HG03196 (cell line): ENCODE results near the gene ANK2.

Experiments
- ATAC-seq: cut with Tn5 transposase; IDR thresholded peaks from one replicate; pipeline ENCODE4 v1.9.1; 2021; ENCODE audit not compliant: unreplicated experiment

Gene ANK2

DNA sequence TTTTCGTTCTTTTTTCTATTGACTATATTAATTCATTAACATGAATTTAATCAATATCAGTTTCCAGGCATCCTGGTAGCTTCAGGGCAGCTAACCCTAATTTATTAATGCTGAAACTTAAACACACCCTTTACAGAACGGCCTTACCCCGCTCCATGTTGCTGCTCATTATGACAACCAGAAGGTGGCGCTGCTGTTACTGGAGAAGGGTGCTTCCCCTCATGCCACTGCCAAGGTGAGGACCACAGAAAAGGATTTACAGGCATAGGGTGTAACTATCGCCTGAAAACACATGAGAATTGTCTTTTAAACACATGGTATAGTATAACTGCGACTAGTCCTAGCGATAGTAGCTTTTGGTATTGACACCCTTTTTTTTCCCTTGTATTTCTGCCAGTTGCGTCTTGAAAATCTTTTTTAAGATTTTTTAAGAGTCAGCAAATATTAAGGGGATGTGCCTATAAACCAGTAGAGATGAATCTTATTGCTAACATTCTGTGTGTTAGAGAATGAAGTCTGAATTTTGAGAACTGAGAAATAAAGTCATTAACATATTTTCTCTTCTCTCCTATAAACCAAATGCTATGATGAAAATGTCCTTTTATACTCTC, 229.0 kb downstream of the ANK2 start:
- ATAC-seq, result peak; percentile 99

DNA sequence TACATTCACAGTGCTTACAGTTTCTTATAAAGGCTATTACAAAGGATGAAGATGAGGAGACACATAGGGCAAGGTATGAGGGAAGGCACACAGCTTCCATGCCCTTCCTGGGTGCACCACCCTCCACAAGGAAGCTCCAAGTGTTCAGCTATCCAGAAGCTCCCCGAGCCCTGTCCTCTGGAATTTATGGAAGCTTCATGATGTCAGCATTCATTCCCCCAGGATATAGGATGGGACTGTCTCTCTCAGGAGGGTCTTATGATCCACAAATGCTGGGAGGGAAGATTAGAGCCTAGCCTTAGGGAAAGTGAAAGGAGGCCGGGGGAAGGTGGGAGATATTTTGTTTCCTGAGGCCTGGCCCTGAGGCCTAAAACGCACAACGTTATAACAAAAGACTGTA, 236.0 kb downstream of the ANK2 start:
- ATAC-seq, result no peak

DNA sequence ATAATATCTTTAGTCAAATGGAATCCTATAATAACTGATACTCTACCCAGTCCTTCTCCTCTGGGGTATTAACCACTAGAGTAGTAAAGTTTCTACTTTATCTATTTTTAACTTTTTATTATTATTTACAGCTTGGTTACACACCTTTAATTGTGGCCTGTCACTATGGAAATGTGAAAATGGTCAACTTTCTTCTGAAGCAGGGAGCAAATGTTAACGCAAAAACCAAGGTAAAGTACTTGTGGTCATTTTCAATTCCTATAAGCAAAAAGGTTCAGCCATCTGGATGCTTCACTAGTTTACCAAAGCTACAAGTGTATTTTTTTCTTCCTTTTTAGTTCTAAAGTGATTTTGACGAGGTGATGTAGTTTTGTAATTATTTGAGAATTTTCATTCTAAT, 238.8 kb downstream of the ANK2 start:
- no peak for ATAC-seq

DNA sequence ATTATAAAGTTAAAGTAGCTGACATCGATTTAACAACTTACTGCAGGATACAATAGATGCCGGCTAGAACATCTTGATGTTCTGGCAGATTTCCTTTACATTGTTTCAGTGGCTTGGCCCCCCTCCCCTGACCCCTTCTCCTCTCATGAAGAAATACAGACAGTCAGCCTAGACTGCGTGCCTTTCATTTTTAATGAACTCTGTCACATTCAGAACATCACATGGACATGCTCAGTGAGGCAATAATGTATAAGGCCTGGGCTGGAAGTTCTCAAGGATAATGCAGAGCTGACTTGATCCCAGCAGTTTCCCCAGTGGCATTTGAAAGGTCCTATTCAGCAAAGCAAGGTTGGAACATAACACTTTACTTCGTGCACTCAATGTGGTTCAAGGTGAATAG, 239.2 kb downstream of the ANK2 start:
- ATAC-seq, result no peak

DNA sequence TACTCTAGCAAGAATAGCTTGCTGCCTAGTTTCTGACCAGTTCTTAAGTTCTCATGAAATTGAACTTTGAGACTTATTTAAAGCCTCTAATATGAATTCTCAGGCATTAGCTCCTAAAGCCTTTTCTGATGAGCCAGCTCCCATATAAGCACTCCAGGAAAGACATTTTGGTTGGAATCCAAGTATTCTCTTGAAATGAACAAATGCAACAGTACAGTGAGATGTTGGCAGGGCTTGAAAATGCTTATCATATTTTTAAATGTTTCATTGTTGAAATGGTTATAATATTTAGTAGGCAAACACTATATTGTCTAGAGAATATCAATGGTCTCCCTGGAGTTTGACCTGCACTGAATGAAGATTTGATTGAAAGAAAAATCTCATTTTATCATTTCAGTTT, 240.3 kb downstream of the ANK2 start:
- no peak for ATAC-seq

DNA sequence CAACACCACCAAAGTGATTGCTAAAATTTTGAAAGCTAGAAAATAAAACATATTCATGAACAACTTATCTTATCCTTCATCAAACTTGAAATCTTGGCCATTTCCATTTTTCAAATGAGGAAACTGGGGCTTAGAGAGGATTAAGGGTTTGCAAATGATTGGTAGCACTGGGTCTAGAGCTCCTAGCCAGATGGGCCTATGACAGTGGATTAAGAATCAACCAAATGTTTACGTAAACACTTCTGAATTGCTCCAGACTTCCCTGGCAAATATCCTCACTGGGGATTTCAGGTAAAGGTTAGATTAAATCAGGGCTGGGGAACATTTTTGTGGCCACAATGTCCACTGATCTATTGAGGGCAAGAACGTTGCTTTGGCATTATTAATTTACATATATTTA, 241.2 kb downstream of the ANK2 start:
- no peak for ATAC-seq

DNA sequence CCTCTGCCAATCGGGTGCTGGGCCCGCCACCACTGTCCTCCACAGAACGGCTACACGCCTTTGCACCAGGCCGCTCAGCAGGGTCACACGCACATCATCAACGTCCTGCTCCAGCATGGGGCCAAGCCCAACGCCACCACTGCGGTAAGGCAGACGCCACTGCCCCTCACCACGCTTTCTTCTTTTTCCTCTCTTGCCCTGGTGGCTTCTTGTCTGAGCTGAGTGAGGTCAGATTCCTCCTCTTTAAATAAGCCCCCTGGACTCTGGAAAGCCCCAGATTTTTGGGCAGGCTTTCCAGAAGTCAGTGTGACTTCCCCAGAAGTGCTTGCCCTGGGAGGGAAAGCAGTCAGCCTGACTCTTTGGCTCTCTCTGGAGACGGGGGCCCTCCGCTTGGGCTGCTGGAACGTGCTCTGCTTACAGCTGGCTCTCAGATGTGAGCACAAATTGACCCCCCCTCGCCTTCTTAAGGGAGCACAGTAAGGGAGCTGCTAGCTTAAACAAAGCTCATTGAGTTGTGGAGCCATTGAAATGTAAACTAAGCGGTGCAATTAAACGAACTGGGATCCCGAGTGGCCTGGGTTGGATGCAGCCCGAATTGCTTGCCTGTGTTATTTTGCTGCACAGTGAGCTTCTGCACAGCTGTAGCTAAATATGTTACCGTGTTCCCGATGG, 243.1 kb downstream of the ANK2 start:
- no peak for ATAC-seq

DNA sequence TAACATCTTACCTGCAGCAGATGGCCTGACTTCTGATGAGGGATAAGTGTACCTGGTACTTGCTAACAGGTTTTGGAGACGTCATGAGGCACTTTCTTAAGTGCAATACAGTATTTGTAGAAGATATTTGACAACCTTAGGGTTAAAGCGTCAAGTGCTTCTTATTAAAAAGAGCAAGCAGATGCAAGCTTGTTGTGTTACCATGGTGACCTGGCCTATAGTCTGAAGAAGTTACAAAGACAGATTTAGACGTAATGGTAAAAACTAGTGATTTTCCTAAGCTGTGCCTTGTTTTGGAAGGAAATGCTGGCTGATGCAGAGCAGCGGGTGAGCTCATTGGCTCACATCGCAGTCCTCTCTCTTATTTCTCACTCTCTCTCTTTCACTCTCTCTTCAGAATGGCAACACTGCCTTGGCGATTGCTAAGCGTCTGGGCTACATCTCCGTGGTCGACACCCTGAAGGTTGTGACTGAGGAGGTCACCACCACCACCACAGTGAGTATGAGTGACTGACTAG, 243.6 kb downstream of the ANK2 start:
- no peak for ATAC-seq

DNA sequence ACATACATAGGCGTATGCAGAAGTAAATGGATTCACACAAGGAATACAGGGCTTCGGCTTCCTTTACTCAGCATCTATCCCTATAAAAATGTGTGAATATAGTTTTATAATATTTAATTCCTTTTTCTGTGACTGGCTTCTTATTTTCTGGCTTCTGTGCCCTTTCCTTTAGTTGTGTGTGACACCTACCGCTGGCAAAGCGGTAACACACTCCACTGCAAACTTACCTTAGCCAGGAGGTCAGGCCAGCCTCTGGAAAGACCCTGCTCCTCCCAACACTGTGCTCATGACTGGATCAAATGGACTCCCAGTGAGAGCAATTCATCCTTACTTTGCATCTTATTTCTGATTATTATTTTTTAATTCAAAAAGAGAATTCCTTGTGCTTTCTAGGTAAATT, 244.2 kb downstream of the ANK2 start:
- no peak for ATAC-seq

DNA sequence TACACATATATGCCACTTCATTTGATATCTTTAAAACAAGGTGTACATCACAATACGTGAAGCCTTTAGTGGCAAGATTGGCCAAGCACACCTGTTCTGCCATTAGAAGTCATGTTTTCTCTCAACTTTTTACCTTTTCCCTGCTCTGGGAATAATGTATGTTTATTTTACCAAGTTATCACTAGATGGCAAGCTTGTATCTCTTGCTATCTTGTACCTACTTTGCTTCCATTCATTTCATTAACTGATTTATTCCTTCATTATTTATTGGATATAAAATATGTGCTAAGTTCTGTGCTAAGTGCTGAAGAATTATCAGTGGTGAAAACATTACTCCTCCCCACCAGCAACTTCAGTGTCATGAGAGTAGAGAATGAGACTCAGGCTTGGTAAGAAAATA, 245.5 kb downstream of the ANK2 start:
- no peak for ATAC-seq

DNA sequence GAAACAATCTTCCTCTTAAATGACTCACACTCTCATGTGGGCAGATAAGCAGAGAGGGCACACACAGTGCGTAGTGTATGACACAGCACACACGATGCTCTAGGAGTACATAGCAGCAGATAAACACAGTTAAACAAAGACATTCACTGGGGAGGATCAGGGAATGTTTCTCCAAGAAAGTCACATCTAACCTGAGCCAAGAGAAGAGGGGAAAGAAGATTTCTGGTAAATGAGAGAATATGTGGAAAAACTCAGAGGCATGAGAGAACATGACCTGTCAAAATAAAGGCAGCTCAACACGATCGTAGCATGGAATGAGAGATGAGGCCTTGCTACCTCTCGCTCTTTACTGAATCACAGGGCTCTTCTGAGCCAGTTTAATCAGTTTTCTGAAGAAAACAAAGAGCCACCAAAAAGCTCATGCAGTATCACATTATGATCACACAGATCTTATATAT, 251.0 kb downstream of the ANK2 start:
- no peak for ATAC-seq

DNA sequence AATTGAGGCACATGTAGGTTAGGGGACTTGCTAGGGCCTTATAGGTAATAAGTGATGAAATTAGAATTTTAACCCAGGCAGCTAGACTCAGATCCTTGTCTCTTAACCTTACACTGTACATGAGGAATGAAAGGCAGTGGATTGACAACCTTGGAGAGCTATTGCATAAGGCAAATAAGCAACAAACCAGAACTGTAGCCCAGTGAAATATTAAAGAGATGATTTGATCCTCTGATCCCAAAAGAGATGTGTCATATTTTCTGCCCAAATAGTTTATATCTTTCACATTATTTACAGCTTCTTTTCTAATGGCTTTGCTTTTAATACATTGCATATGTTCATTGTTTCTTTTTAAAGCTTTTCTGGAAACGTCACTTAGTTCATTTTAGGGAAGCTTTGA, 252.6 kb downstream of the ANK2 start:
- no peak for ATAC-seq

DNA sequence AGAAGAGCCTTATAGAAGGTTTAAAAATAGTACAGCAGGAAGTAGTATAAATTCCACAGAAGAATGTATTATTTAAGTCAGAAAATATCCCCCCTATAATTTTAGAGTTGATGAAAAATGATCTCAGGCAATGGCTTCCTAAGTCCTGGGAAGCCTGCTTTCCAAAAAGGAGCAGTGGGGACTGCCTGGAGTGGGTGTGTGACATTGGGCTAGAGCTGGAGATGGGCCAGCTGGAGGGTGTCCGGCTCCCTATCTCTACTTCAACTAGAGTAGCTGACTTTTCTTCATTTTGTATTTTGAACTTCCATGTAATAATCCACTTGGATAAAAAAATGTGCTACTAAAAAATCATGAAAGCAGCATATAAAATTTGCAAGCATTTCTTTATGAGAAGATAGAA, 253.9 kb downstream of the ANK2 start:
- ATAC-seq, result no peak

DNA sequence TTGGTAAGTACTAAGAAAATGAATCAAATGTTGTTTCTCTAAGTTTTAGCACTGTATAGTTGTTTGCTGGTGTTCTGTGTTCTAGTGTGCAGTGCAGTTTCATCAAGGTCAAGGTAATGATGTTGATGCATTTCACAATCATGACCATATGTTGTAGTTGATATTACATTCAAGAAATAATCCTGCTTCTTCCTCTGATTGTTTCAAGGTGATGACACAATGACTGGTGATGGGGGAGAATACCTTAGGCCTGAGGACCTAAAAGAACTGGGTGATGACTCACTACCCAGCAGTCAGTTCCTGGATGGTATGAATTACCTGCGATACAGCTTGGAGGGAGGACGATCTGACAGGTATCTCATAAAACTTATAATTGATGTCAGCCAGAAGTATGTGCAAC, 261.6 kb downstream of the ANK2 start:
- ATAC-seq, result no peak

DNA sequence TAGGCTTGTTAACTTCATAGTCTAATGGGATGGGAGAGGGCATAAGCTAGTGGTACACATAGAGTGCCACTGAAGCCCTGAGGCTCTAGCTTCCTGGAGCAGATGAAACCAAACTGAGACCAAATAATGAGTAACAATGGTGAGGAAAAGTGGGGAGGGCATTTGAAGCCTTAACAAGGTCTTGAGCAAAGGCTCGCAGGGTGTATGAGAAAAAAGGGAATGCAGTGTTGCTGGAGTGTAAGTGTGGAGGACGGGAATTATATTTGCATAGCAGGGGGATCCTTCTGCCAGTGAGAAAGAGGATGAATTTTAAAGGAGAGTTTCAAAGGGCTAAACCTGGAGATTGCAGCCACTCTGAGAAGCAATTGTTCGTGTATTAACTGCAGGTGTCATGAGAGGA, 263.1 kb downstream of the ANK2 start:
- ATAC-seq, result no peak

DNA sequence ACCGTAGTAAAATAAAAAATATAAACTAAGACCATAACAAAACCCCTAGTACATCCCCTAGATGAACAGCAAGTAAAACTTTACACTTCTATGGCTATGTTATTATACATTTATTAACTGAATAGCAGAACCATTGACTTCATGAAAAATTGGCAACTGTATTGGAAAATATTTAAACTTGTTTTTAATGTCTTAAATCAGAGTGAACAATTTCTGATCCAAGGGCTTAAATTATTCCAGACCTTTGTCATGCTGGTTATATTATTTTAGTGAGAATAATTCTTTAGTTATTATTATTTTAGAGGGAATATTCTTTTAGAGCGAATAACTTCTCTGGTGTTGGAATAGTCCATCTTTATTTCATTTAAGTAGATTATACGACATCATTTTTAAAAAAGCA, 265.0 kb downstream of the ANK2 start:
- ATAC-seq, result no peak

DNA sequence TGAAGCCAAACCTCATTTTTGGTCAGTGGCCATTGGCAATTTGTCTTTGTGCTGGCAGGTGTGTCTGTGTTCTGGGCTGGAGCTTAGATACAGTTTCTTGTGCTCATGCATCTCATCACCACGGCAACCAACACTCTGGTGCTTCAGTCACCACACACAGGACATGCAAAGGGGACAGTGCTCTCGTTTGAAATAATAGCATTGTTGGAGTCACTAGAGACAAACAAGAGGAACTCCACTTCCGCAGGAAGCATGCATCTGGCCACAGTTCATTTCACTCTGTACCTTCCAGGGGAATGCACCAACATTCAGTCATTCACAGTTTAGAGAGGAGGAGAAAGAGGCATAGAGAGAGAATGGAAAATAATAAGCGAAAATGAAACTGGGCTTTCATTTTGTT, 267.4 kb downstream of the ANK2 start:
- ATAC-seq, result peak; percentile 99

DNA sequence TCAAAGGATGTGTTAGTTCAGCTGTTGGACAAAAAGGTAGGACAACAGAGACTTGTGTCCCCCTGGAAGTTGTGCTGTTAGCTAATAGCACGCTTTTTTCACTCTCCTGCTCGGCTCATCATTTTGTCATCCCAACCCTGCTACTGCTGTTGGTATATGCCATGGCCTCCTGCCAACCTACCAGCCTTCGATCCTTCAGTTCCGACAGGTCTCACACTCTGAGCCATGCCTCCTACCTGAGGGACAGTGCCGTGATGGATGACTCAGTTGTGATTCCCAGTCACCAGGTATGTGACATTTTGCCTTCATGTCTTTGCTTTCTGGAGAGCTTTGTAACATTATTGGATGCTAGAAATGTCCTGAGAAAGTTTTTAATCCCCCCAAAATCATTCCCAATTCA, 268.1 kb downstream of the ANK2 start:
- ATAC-seq, result no peak

DNA sequence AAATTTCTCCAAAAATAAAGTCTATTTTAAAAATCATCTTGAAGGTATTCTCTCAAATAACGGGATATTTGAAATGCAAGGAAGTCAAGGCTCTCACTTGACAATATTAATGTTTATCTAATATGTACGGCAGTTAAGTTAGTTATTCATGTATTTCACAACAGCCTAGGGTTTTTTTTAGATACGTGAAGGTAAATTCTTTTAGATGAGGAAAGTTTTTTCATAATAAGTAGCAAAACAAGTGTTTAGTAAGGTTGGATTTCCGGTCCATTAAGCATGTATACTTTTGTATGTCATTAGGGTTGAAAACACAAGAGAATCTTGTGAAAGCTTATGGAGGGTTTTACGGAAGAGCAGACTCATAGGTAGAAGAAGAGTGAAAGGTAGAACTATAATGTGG, 273.3 kb downstream of the ANK2 start:
- ATAC-seq, result no peak

DNA sequence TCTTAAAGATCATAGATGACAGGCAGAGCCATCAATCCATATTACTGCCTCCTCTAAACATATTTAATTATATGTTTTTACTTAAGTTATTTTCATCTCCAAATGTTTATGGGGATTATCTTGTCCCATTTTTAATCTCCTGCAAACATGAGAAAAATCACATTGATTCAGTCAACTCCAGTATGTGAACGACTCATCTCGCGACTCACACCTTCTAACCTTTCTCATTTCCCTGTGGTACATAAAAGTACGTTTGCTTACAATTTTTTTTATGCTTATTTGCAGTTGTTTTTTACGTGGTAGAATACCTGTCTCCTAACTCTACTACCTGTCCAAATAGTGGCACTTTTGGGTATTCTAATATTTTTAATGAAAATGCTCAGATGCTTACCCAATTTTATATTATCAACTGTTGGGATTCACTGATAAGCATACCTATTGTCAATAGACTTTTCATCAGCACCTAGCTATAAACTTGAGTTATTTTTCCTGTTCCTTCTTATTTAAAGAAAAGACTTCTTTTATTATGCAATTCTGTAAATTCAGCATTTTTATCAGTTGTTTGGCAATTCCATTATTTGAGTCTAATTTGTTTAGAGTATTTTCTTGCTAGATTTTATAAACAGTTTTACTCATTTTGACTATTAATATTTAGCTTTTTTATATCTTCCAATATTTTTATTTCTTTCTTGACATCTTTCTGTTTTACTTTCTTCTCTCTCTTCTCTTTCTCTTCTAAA, 276.6 kb downstream of the ANK2 start:
- no peak for ATAC-seq

DNA sequence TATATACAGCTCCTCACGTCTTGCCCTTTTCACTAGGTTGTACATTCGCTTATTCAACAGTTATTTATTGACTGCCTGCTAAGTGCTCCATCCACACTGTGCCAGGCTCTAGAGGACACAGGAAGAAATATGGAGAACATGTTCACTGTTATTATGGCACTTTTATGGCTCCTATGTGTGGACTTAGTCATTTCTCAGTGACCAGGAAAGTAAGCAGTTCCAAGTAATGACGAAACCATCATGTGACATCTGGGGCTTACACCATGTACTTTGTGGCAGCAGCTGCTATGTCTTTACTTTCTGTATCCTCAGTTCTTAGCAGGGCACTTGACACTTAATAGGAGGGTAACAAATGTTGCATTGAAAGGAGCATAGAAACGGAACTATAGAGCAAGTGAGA, 278.0 kb downstream of the ANK2 start:
- no peak for ATAC-seq

DNA sequence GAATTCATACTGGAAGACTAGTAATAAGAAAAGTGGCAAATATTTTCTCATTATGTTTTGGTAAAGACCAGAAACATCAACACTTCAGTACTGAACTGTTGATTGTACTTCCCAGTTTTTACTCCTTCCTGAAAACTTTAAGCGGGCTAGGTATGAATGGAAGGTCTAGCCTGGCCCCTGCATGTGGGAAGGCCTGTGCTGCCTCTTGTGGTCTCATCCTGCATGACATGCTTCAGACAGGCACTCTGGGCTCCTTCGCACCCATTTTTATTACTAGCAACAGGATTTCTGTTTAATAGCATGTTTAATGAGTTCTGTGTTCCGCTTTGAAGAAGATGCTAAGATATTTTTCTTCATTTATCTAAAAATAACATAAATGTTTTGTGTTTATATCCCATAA, 279.1 kb downstream of the ANK2 start:
- ATAC-seq, result no peak
